Upper lobe of left lung (tissue), 6 donors: ENCODE measurements around the gene PLCB1. TPM values are rescaled to one million over a fixed set of nuclear protein-coding genes. Genes with fewer than 3 reads are reported as not detected.
A peak's percentile ranks its signal among the peaks of the same experiment; 100 is the strongest.

Experiments
- ATAC-seq, 2 donors: fragments of 200-7000 bp; cut with Tn5 transposase; one replicate each; pipeline ENCODE4 v1.9.1; 2022; ENCODE audit warnings: mild to moderate bottlenecking in 2 of 2, moderate library complexity in 2 of 2; ENCODE audit not compliant: low FRiP score in 2 of 2
- DNase-seq, 2 donors: peaks; one replicate each; pipeline ENCODE4 v3.0.0-alpha.2; 2019 to 2020
- H3K27ac ChIP-seq, 4 donors: fragments of 200-600 bp; sonication (generic); one replicate each; pipeline ENCODE4 v1.5.1; 2016 to 2019
- H3K27me3 ChIP-seq, 4 donors: fragments of 200-600 bp; sonication (generic); one replicate each; pipeline ENCODE4 v1.5.1; 2017 to 2019
- H3K36me3 ChIP-seq, 4 donors: fragments of 200-600 bp; sonication (generic); one replicate each; pipeline ENCODE4 v1.5.1; 2016 to 2019
- H3K4me1 ChIP-seq, 4 donors: fragments of 200-600 bp; sonication (generic); one replicate each; pipeline ENCODE4 v1.5.1; 2018 to 2019
- H3K4me3 ChIP-seq, 4 donors: fragments of 200-600 bp; sonication (generic); one replicate each; pipeline ENCODE4 v1.5.1; 2017 to 2019; ENCODE audit warnings: mild to moderate bottlenecking in 2 of 4, moderate library complexity in 1 of 4
- H3K9me3 ChIP-seq, 4 donors: fragments of 200-600 bp; sonication (generic); one replicate each; pipeline ENCODE4 v1.5.1; 2018 to 2019
- EP300 ChIP-seq, 4 donors: sonication (generic); formaldehyde crosslinking; IDR thresholded peaks; one replicate each; pipeline ENCODE4 v1.5.1; 2017; ENCODE audit warnings: antibody characterized with exemption in 4 of 4, control low read depth in 2 of 4
- POLR2A ChIP-seq, 4 donors: fragments of 450-650 bp; IDR thresholded peaks; one replicate each; pipeline ENCODE4 v1.5.1; 2016 to 2017; ENCODE audit warnings: antibody characterized with exemption in 4 of 4, mild to moderate bottlenecking in 2 of 4
- POLR2AphosphoS5 ChIP-seq, 2 donors: sonication (generic); formaldehyde crosslinking; IDR thresholded peaks; one replicate each; pipeline ENCODE4 v1.5.1; 2017; ENCODE audit warnings: antibody characterized with exemption in 2 of 2
- WGBS, 2 donors: methylation state at CpG; one replicate each; pipeline ENCODE4 v1.1.5; 2017 to 2018; 5-methylcytosine and 5-hydroxymethylcytosine counted together
- total RNA-seq, 6 donors: library from RNA; depleted of rRNA in 4 of 6; stranded (reverse); fragments of >200 nt in 4 of 6; gene quantifications; one replicate each; pipeline versions ENCODE4 v1.1.0 to v1.2.1, GENCODE V29; 2016 to 2021
- TF ChIP-seq, protein P1 (sequence below), 6 experiments: fragments of 450-650 bp in 4 of 6; fragments of 200-600 bp in 2 of 6; sonication (generic) in 2 of 6; IDR thresholded peaks; one replicate each; pipeline ENCODE4 v1.5.1; 2016 to 2019; ENCODE audit warnings: antibody characterized with exemption in 6 of 6
- donor health status: DM: no; HTN: no; CAD: no; lungs with moderate emphysema.
- donor health status: DM: no; HTN: yes; CAD: no; lungs with severe emphysema.

Gene PLCB1
- total RNA-seq, 6 donors from 2014 or later = 4.8 to 26.2 (median 10.7) TPM

DNA sequence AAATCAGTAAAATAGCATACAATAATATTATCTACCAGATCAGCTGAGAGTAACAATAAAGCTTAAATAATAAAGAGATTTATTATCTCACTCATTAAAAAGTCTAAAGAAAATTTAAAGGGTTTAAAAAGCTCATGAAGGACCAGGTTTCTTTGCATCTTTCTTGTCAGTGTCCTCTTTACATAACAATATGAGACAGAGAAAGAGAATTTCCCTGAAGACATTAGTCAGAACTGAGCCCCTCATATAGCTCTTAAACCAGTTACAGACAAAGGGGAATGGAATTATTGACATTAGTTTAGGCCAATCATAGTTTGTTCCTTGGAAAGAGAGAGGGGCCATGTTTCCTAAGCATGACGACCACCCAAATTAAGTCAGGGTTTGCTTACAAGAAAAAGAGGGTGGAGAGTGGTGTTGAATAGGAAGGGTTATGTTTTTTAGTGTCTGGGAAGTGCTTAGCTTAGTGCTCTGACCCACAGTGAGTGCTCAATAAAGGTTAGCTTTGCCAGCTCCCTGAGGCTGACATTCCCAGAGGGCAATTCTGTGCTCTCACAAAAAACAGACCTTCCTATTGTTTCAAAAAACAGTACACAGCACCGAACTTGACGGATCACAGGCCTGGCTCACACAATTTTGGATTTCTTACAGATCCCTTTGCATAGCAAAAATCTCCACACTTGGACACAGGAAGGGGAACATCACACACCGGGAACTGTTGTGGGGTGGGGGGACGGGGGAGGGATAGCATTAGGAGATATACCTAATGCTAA is 3.6 kb upstream of the PLCB1 start:
- no peaks in the 10 kb centered on the region for H3K9me3 ChIP-seq
- DNase-seq = no peak
- H3K4me3 ChIP-seq = no peak overlapping the region
- 80 to 86% methylated on average over 5 of the region's 5 CpGs for whole genome bisulfite sequencing, 2 donors
- H3K27ac ChIP-seq = no peak overlapping the region
- no peak for ATAC-seq
- no peaks in the 10 kb centered on the region for H3K36me3 ChIP-seq
- no peaks in the 10 kb centered on the region for H3K27me3 ChIP-seq
- TF ChIP-seq POLR2A (IDR thresholded peaks at IDR 0.05) = no peak
- TF ChIP-seq, protein P1, sequence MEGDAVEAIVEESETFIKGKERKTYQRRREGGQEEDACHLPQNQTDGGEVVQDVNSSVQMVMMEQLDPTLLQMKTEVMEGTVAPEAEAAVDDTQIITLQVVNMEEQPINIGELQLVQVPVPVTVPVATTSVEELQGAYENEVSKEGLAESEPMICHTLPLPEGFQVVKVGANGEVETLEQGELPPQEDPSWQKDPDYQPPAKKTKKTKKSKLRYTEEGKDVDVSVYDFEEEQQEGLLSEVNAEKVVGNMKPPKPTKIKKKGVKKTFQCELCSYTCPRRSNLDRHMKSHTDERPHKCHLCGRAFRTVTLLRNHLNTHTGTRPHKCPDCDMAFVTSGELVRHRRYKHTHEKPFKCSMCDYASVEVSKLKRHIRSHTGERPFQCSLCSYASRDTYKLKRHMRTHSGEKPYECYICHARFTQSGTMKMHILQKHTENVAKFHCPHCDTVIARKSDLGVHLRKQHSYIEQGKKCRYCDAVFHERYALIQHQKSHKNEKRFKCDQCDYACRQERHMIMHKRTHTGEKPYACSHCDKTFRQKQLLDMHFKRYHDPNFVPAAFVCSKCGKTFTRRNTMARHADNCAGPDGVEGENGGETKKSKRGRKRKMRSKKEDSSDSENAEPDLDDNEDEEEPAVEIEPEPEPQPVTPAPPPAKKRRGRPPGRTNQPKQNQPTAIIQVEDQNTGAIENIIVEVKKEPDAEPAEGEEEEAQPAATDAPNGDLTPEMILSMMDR (IDR thresholded peaks at IDR 0.05) = no peak
- no peak for TF ChIP-seq EP300 (IDR thresholded peaks at IDR 0.05)
- no peak for TF ChIP-seq POLR2AphosphoS5 (IDR thresholded peaks at IDR 0.05)
- peaks cover 15 to 22% (median 18%) of the 10 kb centered on the region in 4 donors for H3K4me1 ChIP-seq

DNA sequence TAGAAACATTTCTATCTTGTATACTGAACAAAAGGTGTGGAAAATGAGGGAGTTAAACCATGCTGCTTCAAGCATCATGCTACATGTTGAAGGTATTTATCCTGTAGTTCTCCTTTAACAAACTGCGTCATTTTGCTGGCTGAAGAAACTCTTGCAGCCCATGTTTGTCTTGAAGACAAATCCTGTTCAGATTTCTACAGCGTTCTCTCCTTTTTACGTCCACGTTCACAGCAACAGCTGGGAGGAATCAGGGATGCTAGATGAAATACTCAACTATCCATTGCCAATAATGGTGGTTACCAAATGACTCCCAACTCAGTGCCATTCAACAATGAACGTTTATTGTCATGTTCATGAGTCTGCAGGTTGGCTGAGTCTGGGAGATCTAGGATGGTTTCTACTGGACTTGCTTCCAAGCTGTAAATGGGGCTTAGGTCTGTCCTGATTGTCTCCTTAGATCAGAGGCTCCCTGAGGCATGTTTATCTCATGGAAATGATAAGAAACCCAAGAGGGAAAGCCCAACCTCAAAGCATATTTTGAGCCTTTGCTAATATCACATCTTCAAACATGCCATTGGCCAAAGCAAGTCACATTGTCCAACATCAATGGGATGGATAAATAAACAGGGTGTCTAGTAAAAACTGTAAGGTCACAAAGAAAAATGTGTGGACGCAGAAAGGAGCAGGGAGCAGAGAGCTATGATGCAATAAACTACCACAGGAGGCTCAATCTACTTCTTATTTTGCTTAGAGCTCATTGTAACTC is 2.7 kb upstream of the PLCB1 start:
- Histone ChIP-seq H3K36me3 (no peaks in the 10 kb centered on the region), H3K27me3 (no peaks in the 10 kb centered on the region), H3K9me3 (no peaks in the 10 kb centered on the region), H3K4me3 (no peak overlapping the region), H3K4me1 (peaks cover 16 to 31% (median 19%) of the 10 kb centered on the region in 4 donors), H3K27ac (no peak overlapping the region)
- 70 to 72% methylated on average over 6 of the region's 6 CpGs for whole genome bisulfite sequencing, 2 donors
- no peak for ATAC-seq
- TF ChIP-seq, protein P1 (IDR thresholded peaks at IDR 0.05) = no peak
- TF ChIP-seq POLR2A (IDR thresholded peaks at IDR 0.05) = no peak
- no peak for TF ChIP-seq POLR2AphosphoS5 (IDR thresholded peaks at IDR 0.05)
- TF ChIP-seq EP300 (IDR thresholded peaks at IDR 0.05) = no peak
- DNase-seq = no peak

DNA sequence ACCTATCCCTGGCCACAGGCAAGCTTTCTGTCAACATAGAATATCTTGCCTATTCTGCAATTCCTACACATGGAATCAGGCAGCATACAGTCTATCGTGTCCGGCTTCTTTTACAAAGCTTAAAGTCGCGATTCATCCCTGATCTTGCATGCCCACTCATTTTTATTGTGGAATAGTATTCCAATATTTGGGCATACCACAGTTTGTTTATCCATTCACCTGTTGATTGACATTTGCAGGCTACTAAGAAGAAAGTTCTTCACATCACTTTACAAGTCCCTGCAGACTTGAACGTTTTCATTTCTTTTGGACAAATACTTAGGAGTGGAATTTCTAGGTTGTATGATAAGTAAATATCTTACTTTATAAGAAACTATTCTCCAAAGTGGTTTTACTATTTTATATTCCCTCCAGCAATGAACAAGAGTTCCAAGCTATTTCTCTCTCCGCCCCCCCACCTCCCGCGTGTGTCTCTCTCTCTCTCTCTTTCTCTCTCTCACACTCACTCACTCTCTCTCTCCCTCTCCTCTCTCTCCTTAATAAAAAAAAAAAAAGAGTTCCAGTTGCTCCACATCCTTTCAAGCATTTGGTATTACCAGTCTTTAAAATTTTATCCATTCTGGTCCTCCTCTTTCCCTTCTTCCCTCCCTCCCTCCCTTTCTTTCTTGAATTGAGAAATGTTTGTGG is 1.1 kb upstream of the PLCB1 start:
- H3K4me1 ChIP-seq = peaks cover 16 to 33% (median 19%) of the 10 kb centered on the region in 4 donors
- no peak for DNase-seq
- ATAC-seq = no peak
- no peak for TF ChIP-seq POLR2AphosphoS5 (IDR thresholded peaks at IDR 0.05)
- TF ChIP-seq EP300 (IDR thresholded peaks at IDR 0.05) = no peak
- TF ChIP-seq, protein P1 (IDR thresholded peaks at IDR 0.05) = no peak
- H3K27ac ChIP-seq = no peak overlapping the region
- H3K4me3 ChIP-seq = peak overlapping the region in 3 of 4 donors; percentile 69 to 90 (median 78)
- H3K36me3 ChIP-seq = no peaks in the 10 kb centered on the region
- 70 to 74% methylated on average over 8 of the region's 8 CpGs for WGBS, 2 donors
- no peaks in the 10 kb centered on the region for H3K27me3 ChIP-seq
- no peaks in the 10 kb centered on the region for H3K9me3 ChIP-seq

DNA sequence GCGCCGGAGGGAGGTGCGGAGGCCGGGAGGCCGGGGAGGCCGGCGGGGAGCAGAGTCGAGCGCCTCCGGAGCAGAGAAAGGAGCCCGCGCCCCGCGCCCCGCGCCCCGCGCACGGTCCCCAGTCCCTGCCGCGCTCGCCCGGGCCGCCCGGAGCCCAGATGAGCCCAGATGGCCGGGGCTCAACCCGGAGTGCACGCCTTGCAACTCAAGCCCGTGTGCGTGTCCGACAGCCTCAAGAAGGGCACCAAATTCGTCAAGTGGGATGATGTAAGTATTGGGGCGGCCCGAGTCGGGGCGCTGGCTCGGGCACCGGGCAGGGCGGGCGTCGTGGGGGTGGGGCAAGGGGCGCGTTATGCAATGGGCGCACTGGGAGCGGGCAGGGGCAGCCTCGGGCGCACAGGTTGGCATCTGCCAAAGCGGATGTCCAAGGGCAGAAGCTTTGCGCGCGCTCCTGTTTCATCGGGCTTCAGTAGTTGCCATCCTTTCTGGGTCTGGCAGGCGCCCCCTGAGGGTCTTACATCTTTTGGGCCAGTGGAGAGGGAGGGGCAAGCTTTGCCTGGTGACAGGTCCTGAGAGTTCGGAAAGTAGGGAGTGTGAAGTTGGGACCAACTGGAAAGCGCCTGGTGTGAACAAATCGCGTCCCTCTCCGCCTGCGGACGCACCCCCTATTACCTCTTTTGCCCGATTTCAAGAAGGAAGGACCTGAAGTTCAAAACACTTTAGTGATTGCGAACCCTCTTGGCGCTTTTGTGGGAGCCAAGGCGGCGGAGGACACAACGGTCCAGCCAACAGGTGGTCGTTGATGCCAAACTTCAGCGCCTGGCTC is 631 bp downstream of the PLCB1 start:
- Histone ChIP-seq H3K27ac (peak overlapping the region; percentile 57 to 89 (median 62)), H3K4me1 (peaks cover 16 to 33% (median 19%) of the 10 kb centered on the region in 4 donors), H3K9me3 (no peaks in the 10 kb centered on the region), H3K27me3 (no peaks in the 10 kb centered on the region), H3K4me3 (peak overlapping the region; percentile 36 to 90 (median 74)), H3K36me3 (no peaks in the 10 kb centered on the region)
- peak in 1 of 2 donors; percentile 1 for ATAC-seq
- peak in 1 of 2 donors; percentile 32 for DNase-seq
- WGBS, 2 donors = 1 to 8% methylated on average over 32 to 40 of the region's 68 CpGs
- TF ChIP-seq, protein P1 (IDR thresholded peaks at IDR 0.05) = no peak
- TF ChIP-seq EP300 (IDR thresholded peaks at IDR 0.05) (no peak), POLR2AphosphoS5 (IDR thresholded peaks at IDR 0.05) (no peak), POLR2A (IDR thresholded peaks at IDR 0.05) (no peak)
